K562 (cell line): ENCODE measurements around the gene FAM136A. TPM values are rescaled to one million over a fixed set of nuclear protein-coding genes. Genes with fewer than 3 reads are reported as not detected.

Experiments used
- C11orf30 ChIP-seq: fragments of 450-650 bp; IDR thresholded peaks from 2 replicates; pipeline ENCODE4 v1.6.1; 2016; ENCODE audit warnings: low read depth, mild to moderate bottlenecking
- FOXJ3 ChIP-seq: sonication (generic); formaldehyde crosslinking; IDR thresholded peaks from 2 replicates; pipeline ENCODE4 v1.4.0; 2020; ENCODE audit warnings: mild to moderate bottlenecking, missing genetic modification reagents
- HDAC8 ChIP-seq: fragments of 450-650 bp; IDR thresholded peaks from 2 replicates; pipeline ENCODE4 v1.6.1; 2016; ENCODE audit warnings: mild to moderate bottlenecking, missing genetic modification characterization, moderate library complexity, missing compliant biosample characterization
- HDGF ChIP-seq: fragments of 450-650 bp; IDR thresholded peaks from 2 replicates; pipeline ENCODE4 v1.6.1; 2016
- HMGN3 ChIP-seq: IDR thresholded peaks from 2 replicates; pipeline ENCODE4 v1.6.1; 2011; ENCODE audit warnings: borderline replicate concordance, low read depth, mild to moderate bottlenecking, mixed read lengths, low read length; ENCODE audit not compliant: insufficient read length; ENCODE audit errors: extremely low read depth
- MBD2 ChIP-seq: sonication (generic); IDR thresholded peaks from 2 replicates; pipeline ENCODE4 v1.6.1; 2016; ENCODE audit warnings: low read depth, borderline replicate concordance
- MIER1 ChIP-seq: fragments of 450-650 bp; IDR thresholded peaks from 2 replicates; pipeline ENCODE4 v1.6.1; 2016; ENCODE audit warnings: antibody characterized with exemption, mild to moderate bottlenecking, low read depth
- NFIX ChIP-seq: fragments of 250-450 bp; sonication (Bioruptor Pico); IDR thresholded peaks from 2 replicates; pipeline ENCODE4 v1.4.0; 2020; ENCODE audit warnings: low read depth, mild to moderate bottlenecking, moderate library complexity
- NR2C1 ChIP-seq, 2 experiments: fragments of 450-650 bp; IDR thresholded peaks; 2 replicates each; pipeline ENCODE4 v1.6.1; 2017; ENCODE audit warnings: mild to moderate bottlenecking in 2 of 2, antibody characterized with exemption in 1 of 2, inconsistent platforms in 1 of 2, missing compliant biosample characterization in 1 of 2, missing genetic modification characterization in 1 of 2
- OTX1 ChIP-seq: fragments of 450-650 bp; formaldehyde crosslinking; IDR thresholded peaks from 2 replicates; pipeline ENCODE4 v1.4.0; 2022; ENCODE audit warnings: mild to moderate bottlenecking
- PTRF ChIP-seq: fragments of 450-650 bp; IDR thresholded peaks from 2 replicates; pipeline ENCODE4 v1.6.1; 2016; ENCODE audit warnings: mild to moderate bottlenecking, missing genetic modification characterization, missing compliant biosample characterization
- SIN3A ChIP-seq, 2 experiments: fragments of 150-350 bp in 1 of 2; IDR thresholded peaks; 2 replicates each; pipeline ENCODE4 v1.6.1; 2011 to 2016; ENCODE audit warnings: borderline replicate concordance in 2 of 2, low read depth in 2 of 2, low read length in 2 of 2, mild to moderate bottlenecking in 2 of 2, moderate library complexity in 2 of 2; ENCODE audit not compliant: control insufficient read depth in 1 of 2
- SMAD2 ChIP-seq: fragments of 150-350 bp; IDR thresholded peaks from 2 replicates; pipeline ENCODE4 v1.6.1; 2014; ENCODE audit warnings: low read depth, mild to moderate bottlenecking, low read length
- ZC3H8 ChIP-seq: fragments of 450-650 bp; IDR thresholded peaks from 2 replicates; pipeline ENCODE4 v1.6.1; 2017
- ZNF134 ChIP-seq: fragments of 250-450 bp; sonication (Bioruptor Pico); conservative IDR thresholded peaks from 2 replicates; pipeline ENCODE4 v1.4.0; 2020
- ZNF764 ChIP-seq: fragments of 250-450 bp; sonication (Bioruptor Pico); IDR thresholded peaks from 2 replicates; pipeline ENCODE4 v1.4.0; 2020; ENCODE audit warnings: low read depth, mild to moderate bottlenecking, moderate library complexity
- polyA plus RNA-seq, 8 experiments: library from polyadenylated mRNA; depleted of rRNA in 4 of 8; stranded (reverse) in 5 of 8; unstranded in 3 of 8; fragments of >200 nt; fragmentation: Nextera tagmentation in 2 of 8; fragmentation: Illumina TruSeq in 1 of 8; extraction: Ambion mirVana in 2 of 8; extraction: Trizol in 1 of 8; gene quantifications; 2 replicates each; pipeline versions ENCODE4 v1.2.1 to v1.2.3, GENCODE V29; 2011 to 2014; ENCODE audit warnings: inconsistent platforms in 1 of 8, missing spikeins in 1 of 8
- total RNA-seq, 7 experiments: library from RNA; depleted of rRNA in 6 of 7; stranded (reverse); fragments of >200 nt in 6 of 7; fragmentation: Illumina TruSeq in 2 of 7; extraction: Trizol in 2 of 7; gene quantifications; 2 replicates each; pipeline versions ENCODE4 v1.2.1 to v1.2.3, GENCODE V29; 2011 to 2021; ENCODE audit warnings: low replicate concordance in 1 of 7
- TF ChIP-seq, protein P1 (sequence below): sonication (generic); formaldehyde crosslinking; IDR thresholded peaks from 2 replicates; pipeline ENCODE4 v1.8.0; 2023; ENCODE audit warnings: missing genetic modification reagents, mild to moderate bottlenecking, borderline replicate concordance
- TF ChIP-seq, protein P2 (sequence below), 3 experiments: IDR thresholded peaks in 2 of 3; conservative IDR thresholded peaks in 1 of 3; 2 replicates each; pipeline ENCODE4 v1.5.1; 2011 to 2012; ENCODE audit warnings: low read length in 3 of 3, mild to moderate bottlenecking in 3 of 3, control low read depth in 2 of 3, improper control_type of control experiment in 1 of 3, inconsistent platforms in 1 of 3, low read depth in 1 of 3, mixed read lengths in 1 of 3, moderate library complexity in 1 of 3; ENCODE audit not compliant: insufficient read depth in 2 of 3
- TF ChIP-seq, protein P3 (sequence below): fragments of 450-650 bp; formaldehyde crosslinking; conservative IDR thresholded peaks from 2 replicates; pipeline ENCODE4 v1.4.0; 2022; ENCODE audit warnings: mild to moderate bottlenecking, missing genetic modification characterization

FAM136A gene
- total and polyA plus RNA-seq, 9 of the 15 experiments (the other 6 are each of a cell fraction or from before 2014, with no cell fraction given) = 89.0 to 151 (median 104) TPM

DNA sequence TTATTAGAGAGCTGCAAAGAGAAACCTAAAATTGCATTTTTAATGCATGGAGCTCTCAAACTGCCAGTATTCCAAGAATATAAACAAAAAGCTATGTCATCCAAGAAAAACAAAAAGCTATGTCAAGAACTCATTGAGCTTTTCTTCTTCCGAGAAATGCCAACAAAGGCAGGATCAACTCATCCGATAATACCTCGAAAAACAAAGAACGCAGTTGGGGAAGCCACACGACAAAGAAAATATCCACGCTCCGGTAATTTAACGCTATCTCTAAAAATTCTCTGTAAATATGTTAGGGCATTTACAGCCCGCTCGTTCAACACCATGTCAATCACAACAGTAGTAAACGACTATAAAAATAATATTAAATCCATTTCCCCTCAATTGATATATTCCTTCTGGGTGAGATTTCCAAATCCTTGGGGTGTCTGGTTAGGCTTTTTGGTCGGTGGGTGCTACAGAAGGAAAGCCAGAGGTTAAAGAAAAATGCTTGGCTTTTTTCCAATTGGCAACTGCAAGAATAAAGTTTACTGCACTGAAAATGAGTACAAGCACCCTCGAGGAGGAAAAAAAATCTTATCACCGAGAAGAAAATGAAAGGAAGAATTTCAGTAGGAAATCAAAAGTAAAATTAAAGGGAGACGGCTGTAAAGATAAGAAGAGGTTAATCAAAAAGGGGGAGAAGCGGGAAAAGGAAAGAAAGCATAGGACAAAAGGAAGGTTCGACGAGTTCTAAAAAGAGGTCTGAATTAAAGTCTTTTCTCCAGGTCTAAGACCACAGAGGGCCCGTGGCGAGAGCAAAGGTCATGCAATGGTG is 54.3 kb downstream of the FAM136A start (continued):
- TF ChIP-seq, protein P1, sequence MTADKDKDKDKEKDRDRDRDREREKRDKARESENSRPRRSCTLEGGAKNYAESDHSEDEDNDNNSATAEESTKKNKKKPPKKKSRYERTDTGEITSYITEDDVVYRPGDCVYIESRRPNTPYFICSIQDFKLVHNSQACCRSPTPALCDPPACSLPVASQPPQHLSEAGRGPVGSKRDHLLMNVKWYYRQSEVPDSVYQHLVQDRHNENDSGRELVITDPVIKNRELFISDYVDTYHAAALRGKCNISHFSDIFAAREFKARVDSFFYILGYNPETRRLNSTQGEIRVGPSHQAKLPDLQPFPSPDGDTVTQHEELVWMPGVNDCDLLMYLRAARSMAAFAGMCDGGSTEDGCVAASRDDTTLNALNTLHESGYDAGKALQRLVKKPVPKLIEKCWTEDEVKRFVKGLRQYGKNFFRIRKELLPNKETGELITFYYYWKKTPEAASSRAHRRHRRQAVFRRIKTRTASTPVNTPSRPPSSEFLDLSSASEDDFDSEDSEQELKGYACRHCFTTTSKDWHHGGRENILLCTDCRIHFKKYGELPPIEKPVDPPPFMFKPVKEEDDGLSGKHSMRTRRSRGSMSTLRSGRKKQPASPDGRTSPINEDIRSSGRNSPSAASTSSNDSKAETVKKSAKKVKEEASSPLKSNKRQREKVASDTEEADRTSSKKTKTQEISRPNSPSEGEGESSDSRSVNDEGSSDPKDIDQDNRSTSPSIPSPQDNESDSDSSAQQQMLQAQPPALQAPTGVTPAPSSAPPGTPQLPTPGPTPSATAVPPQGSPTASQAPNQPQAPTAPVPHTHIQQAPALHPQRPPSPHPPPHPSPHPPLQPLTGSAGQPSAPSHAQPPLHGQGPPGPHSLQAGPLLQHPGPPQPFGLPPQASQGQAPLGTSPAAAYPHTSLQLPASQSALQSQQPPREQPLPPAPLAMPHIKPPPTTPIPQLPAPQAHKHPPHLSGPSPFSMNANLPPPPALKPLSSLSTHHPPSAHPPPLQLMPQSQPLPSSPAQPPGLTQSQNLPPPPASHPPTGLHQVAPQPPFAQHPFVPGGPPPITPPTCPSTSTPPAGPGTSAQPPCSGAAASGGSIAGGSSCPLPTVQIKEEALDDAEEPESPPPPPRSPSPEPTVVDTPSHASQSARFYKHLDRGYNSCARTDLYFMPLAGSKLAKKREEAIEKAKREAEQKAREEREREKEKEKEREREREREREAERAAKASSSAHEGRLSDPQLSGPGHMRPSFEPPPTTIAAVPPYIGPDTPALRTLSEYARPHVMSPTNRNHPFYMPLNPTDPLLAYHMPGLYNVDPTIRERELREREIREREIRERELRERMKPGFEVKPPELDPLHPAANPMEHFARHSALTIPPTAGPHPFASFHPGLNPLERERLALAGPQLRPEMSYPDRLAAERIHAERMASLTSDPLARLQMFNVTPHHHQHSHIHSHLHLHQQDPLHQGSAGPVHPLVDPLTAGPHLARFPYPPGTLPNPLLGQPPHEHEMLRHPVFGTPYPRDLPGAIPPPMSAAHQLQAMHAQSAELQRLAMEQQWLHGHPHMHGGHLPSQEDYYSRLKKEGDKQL (CRISPR knock-in tag) = no peak
- TF ChIP-seq HDGF = 0 out of 2 replicates have a peak, but pooled peaks have one; percentile 45
- TF ChIP-seq SIN3A (IDR thresholded peaks at IDR 0.05; ENCODE audit: borderline replicate concordance in 2 of 2, control insufficient read depth in 1 of 2, low read depth in 2 of 2, low read length in 2 of 2) = 0 out of 4 replicates have a peak, but pooled peaks of 1 of the 2 experiments have one; percentile 16
- no peak for TF ChIP-seq ZNF134 (CRISPR knock-in tag)
- no peak for TF ChIP-seq MBD2
- TF ChIP-seq NFIX (CRISPR knock-in tag) = no peak
- 0 out of 2 replicates have a peak, but pooled peaks have one; percentile 4 for TF ChIP-seq C11orf30
- no peak for TF ChIP-seq MIER1
- TF ChIP-seq ZNF764 (CRISPR knock-in tag) = no peak
- TF ChIP-seq FOXJ3 (CRISPR knock-in tag) = no peak
- TF ChIP-seq HDAC8 (tag) = no peak
- TF ChIP-seq SMAD2 = no peak
- TF ChIP-seq OTX1 (CRISPR knock-in tag) = 0 out of 2 replicates have a peak, but pooled peaks have one; percentile 36
- 0 out of 2 replicates have a peak, but pooled peaks have one; percentile 72 for TF ChIP-seq NR2C1 (IDR thresholded peaks at IDR 0.05)
- no peak for TF ChIP-seq NR2C1 (tag; IDR thresholded peaks at IDR 0.05)
- no peak for TF ChIP-seq HMGN3
- no peak for TF ChIP-seq PTRF (tag)
- TF ChIP-seq, protein P2, sequence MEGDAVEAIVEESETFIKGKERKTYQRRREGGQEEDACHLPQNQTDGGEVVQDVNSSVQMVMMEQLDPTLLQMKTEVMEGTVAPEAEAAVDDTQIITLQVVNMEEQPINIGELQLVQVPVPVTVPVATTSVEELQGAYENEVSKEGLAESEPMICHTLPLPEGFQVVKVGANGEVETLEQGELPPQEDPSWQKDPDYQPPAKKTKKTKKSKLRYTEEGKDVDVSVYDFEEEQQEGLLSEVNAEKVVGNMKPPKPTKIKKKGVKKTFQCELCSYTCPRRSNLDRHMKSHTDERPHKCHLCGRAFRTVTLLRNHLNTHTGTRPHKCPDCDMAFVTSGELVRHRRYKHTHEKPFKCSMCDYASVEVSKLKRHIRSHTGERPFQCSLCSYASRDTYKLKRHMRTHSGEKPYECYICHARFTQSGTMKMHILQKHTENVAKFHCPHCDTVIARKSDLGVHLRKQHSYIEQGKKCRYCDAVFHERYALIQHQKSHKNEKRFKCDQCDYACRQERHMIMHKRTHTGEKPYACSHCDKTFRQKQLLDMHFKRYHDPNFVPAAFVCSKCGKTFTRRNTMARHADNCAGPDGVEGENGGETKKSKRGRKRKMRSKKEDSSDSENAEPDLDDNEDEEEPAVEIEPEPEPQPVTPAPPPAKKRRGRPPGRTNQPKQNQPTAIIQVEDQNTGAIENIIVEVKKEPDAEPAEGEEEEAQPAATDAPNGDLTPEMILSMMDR (IDR thresholded peaks at IDR 0.05 in 2 of 3, conservative IDR thresholded peaks at IDR 0.05 in 1 of 3; ENCODE audit: insufficient read depth in 2 of 3, low read depth in 1 of 3, low read length in 3 of 3) = no peak
- TF ChIP-seq ZC3H8 = peak; percentile 67; the same call in 1 of the 2 replicates
- TF ChIP-seq, protein P3, sequence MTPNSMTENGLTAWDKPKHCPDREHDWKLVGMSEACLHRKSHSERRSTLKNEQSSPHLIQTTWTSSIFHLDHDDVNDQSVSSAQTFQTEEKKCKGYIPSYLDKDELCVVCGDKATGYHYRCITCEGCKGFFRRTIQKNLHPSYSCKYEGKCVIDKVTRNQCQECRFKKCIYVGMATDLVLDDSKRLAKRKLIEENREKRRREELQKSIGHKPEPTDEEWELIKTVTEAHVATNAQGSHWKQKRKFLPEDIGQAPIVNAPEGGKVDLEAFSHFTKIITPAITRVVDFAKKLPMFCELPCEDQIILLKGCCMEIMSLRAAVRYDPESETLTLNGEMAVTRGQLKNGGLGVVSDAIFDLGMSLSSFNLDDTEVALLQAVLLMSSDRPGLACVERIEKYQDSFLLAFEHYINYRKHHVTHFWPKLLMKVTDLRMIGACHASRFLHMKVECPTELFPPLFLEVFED (CRISPR knock-in tag) = no peak
